Tibial nerve (tissue), 3 donors: ENCODE data around the gene TPSD1.

ENCODE experiments used
- EP300 ChIP-seq, 2 donors: sonication (generic); formaldehyde crosslinking; IDR thresholded peaks; one replicate each; pipeline ENCODE4 v1.6.1; 2017; ENCODE audit warnings: antibody characterized with exemption in 2 of 2, mild to moderate bottlenecking in 1 of 2
- POLR2A ChIP-seq, 2 donors: fragments of 450-650 bp; IDR thresholded peaks; one replicate each; pipeline ENCODE4 v1.6.1; 2017; ENCODE audit warnings: antibody characterized with exemption in 2 of 2, mild to moderate bottlenecking in 2 of 2, moderate library complexity in 2 of 2

DNA sequence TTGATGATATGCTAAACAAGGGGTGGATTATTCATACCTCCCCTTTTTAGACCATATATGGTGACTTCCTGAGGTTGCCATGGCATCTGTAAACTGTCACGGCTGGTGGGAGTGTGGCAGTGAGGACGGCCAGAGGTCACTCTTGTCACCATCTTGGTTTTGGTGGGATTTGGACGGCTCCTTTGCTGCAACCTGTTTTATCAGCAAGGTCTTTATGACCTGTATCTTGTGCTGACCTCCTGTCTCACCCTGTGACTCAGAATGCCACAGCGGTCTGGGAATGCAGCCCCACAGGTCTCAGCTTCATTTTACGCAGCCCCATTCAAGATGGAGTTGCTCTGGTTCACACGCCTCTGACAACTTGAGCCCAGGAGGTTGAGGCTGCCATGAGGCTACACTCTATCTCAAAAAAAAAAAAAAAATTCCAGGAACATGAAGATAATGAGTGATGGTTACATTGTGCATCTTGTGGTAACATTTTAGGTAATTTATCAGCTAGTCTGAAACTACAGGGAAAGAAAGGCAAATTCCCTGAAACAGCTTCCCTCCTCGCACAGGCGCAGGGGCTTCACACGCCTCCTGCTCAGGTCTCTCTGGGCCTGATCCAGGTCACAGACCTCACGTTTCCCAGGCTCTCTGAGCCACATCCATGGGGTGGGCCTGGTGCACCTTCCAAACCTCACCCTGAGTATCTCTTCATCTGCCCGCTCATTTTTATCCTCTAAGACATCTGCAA, 38.2 kb downstream of the TPSD1 start:
- TF ChIP-seq POLR2A (IDR thresholded peaks at IDR 0.05): no peak
- no peak for TF ChIP-seq EP300 (IDR thresholded peaks at IDR 0.05)
